Activated T-cell treated with anti-CD3 and anti-CD28 coated beads, Interleukin-2, amount 50 U/mL, for 1 hour (primary cell): ENCODE data around the gene TEX51.

Experiments
- DNase-seq: peaks from one replicate; pipeline ENCODE4 v3.0.0-alpha.2; 2020

TEX51 gene

DNA sequence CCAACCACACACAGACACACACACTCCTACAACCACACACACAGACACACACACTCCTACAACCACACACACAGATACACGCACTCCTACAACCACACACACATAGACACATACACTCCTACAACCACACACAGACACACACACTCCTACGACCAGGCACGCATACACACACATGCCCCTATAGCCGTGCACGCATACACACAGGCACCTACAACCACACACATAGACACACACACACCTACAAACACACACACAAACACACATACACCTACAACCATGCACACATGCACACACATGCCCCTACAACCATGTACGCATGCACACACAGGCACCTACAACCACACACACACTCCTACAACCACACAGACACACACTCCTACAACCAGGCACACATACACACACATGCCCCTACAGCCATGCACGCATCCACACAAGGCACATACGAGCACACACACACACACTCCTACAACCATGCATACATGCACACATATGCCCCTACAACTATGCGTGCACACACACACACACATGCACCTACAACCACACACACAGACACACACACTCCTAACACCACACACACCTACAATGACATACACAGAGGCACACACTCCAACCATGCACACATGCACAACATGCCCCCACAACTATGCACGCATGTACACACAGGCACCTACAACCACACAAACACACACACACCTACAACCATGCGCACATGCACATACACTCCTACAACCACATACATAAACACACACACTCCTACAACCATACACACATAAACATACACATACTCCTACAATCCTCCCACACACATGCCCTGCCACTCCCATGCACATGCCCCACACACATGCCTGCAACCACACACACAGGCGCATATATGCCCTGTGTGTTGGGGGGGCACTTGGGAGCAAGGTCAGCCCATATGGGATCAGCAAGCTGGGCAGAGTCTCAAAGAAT, 19.1 kb upstream of the TEX51 start:
- DNase-seq, result no peak

DNA sequence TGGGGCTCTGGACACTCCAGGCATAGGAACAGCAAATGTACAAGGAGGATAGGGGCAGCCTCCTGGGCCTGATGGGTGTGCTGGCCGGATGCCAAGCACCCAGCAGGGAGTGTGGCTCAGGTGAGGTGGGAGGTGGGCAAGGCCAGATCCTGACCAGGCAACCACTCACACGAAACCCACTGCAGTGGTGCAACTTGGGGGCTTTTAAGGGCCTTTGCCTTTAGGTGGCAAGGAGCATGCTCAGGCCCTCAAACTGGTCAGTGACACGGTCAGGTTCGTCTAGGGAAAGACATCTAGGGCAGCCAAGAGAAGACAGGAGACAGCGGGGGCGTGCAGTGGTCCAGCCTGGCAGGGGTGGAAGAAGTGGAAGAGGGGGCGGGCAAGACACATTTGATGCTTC, 18.4 kb upstream of the TEX51 start:
- no peak for DNase-seq

DNA sequence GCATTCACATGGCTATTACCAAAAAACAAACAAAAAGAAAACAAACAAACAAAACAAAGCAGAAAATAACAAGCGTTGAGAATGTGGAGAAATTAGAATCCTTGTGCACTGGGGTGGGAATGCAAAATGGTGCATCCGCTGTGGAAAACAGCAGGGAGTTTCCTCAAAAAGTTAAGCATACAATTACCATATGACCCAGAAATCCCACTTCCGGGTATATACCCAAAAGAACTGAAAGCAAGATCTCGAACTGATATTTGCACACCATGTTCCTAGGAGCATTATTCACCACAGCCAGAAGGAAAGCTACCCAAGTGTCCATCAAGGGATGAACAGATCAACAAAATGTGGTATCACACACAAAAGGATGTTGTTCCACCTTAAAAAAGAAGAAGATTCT, 17.9 kb upstream of the TEX51 start:
- DNase-seq, result no peak

DNA sequence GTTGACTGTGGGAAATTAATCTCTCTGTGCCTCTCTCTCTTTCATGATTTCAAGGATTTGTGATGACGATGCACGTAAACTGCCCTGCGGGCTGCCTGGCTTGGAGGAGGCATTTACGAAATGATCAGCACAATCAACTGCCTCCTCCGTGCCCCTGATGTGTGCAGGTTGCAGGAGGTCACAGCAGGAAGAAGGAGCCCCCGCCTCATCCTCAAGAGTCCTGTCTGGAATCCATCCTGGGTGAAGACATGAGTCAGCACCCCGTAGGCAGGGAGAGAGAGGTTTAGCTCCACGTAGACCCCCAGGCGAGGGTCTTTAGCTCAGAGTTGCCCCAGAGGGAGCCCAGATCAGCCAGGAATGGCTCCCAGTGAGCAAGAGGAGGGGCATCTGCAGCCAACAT, 17.1 kb upstream of the TEX51 start:
- DNase-seq, result no peak

DNA sequence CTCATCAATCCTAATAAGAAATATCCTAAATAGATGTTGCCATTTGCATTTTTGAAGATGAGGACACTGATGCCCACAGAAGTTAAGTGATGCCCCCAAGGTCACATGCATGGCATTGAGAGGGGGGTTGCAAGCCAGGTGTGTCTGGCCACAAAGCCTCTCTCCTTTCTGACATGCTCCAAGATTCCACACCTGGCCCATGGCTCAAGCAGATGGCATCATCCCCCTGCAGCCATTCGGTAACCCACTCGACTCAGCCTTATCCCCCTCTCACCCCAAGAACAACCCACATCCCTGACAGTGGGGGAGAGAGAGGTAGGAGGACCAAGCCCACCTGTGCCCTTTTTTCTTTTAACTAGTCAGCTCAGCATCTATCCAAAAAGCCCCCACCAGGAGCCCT, 16.5 kb upstream of the TEX51 start:
- no peak for DNase-seq

GRCh38 chr2:126882736-126883665, 15.7 kb upstream of the TEX51 start:
- no peak for DNase-seq

- DNase-seq, result no peak
Measured at GRCh38 chr2:126883666-126884040, 15.0 kb upstream of the TEX51 start.

GRCh38 chr2:126884861-126885750, 13.6 kb upstream of the TEX51 start:
- no peak for DNase-seq

- no peak for DNase-seq
Measured at GRCh38 chr2:126885751-126886210, 12.9 kb upstream of the TEX51 start.

GRCh38 chr2:126886211-126886915, 12.3 kb upstream of the TEX51 start:
- peak; percentile 42 for DNase-seq

DNA sequence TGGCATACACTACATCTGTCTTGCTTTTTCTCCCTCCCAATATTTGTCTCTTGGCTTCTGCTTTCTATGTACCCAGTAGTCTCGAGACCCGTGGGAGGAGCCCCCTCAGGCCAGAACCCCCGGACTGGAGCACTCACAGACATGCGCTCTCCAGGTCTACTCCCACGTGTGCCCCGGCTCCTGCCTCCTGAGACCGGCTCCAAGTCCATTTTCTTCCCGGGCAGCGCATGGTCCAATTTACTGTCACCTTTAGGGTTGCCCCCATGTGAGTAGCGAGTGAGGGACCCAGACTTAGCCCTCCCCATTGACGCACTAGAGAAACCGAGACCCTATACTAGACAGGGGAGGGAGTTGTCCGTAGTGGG, 11.8 kb upstream of the TEX51 start:
- no peak for DNase-seq

DNA sequence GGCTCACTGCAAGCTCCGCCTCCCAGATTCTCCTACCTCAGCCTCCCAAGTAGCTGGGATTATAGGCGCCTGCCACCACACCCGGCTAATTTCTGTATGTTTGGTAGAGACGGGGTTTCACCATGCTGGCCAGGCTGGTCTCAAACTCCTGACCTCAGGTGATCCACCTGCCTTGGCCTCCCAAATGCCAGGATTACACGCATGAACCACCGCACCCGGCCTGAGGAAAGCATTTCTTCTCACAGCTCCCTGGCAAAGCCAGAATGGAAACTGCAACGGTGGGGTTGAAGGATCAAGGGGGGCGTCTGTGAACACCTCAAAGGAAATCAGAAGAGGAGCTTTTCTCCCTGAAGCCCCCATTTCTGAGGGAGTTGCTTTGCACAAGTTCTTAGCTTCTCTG, 11.2 kb upstream of the TEX51 start:
- DNase-seq, result no peak

GRCh38 chr2:126888046-126888445, 10.6 kb upstream of the TEX51 start:
- no peak for DNase-seq

DNA sequence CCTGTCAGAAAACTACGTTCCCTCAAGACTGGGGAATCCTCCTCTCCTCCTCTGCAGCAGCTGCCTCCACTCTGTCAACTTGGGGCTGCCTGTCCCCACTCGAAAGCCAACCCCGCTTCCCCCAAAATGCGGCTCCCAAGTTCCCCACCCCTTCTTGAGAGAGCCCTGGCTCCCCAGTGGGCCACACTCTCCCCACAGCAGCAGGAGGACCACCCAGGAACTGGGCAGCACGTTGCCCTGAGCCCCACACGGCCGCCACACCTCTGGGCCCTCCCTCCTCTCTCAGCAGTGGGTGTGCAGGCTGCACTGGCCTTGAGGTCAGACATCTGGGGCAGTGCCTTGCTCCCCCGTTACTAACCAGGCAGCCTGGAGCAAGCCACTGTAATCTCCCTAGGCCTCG, 9.6 kb upstream of the TEX51 start:
- no peak for DNase-seq

DNA sequence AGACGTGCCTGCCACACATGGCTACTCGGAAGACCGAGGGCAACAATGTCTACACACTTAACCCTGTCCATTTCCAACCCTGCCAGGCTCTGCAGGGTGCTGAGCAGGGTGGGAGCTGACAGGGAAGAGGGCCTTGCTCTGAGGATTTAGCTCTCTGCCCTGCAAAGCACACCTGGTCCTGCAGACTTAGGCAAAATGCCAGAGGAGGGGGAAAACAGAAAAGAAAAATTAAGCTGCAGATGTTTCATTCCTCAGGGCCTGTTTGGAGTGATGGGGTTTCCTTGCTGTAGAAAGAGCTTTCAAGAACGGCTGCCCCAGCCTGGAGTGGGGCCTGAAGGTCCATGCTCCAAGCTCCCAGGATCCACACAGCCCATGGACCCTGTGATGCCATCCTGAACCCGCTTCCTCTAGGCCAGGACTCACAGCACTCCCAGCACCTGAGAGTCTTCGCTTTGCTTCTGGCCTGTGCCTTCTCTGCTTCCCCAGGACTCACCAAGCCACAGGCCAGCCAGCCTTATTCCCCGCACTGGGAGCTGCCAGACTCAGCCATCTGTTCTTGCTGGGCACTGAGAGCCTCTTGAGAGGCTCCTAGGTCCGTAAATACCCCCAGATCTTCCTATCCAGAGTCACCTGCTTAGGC, 9.1 kb upstream of the TEX51 start:
- DNase-seq, result no peak

- DNase-seq, result no peak
Measured at GRCh38 chr2:126890136-126890510, 8.6 kb upstream of the TEX51 start.

- no peak for DNase-seq
Measured at GRCh38 chr2:126890551-126891450, 7.9 kb upstream of the TEX51 start.

DNA sequence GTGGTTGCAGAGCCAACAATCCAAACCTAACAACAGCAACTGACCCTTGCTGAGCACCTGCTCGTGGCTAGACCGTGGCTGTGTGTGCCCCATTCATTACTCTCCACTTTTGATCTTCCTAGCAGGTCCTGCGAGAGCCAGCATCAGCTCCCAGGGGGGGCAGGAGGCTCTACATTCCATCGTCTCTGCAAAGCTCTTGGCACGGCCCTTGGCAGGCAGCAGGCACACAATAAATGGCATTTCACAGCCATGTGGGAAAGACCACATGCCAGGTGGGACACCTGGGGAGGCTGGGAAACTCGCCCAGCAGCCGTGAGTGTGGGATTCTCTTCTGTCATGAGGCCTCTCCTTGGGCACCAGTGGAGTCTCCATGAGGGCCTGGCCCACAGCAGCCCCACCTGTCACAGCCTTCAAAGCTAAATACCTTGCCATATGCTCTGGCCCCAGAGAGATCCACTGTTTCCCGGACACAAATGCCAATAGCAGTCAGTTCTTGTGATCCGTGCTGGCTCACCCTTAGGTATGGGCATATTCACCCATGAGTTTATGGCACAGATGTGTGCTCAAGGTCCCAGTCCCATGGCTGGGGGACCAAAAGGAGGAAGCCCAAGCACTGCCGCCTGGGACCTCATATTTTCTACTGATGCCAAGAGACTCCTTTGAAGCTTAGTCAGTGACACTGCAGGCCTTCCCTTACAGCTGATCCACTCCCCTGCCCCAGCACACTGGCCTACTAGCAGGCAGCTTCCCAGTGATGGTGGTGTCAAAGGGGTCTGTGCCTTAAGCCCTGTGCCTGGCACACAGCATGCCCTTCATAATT, 6.8 kb upstream of the TEX51 start:
- DNase-seq, result no peak

DNA sequence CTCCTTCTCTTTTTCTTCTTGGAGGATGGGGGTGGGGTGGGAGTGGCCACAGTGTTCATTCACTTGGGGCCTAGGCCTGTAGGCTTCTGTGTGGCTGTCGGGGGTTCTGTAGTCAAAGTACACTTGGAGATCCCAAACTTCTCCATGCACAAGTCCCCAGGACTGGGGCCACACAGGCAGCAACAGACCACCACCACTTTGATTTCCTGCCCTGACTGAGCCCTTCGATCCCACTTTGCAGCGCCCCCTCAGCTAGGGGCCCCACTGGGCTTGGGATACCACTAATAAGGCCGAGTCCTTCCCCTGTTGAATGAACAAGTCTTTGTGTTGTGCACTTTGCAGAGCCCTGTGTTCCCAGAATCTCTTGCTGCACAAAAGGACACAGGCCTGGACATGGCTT, 5.5 kb upstream of the TEX51 start:
- no peak for DNase-seq

GRCh38 chr2:126893606-126894005, 5.1 kb upstream of the TEX51 start:
- no peak for DNase-seq
